ENCODE data around the gene FETUB. TPM values are rescaled to one million over a fixed set of nuclear protein-coding genes. Genes with fewer than 3 reads are reported as not detected.
A peak's percentile ranks its signal among the peaks of the same experiment; 100 is the strongest.

The FETUB gene
- total and polyA plus RNA-seq, 3 donors from 2014 or later: 0.79 to 2.4 TPM; not detected in 1

DNA sequence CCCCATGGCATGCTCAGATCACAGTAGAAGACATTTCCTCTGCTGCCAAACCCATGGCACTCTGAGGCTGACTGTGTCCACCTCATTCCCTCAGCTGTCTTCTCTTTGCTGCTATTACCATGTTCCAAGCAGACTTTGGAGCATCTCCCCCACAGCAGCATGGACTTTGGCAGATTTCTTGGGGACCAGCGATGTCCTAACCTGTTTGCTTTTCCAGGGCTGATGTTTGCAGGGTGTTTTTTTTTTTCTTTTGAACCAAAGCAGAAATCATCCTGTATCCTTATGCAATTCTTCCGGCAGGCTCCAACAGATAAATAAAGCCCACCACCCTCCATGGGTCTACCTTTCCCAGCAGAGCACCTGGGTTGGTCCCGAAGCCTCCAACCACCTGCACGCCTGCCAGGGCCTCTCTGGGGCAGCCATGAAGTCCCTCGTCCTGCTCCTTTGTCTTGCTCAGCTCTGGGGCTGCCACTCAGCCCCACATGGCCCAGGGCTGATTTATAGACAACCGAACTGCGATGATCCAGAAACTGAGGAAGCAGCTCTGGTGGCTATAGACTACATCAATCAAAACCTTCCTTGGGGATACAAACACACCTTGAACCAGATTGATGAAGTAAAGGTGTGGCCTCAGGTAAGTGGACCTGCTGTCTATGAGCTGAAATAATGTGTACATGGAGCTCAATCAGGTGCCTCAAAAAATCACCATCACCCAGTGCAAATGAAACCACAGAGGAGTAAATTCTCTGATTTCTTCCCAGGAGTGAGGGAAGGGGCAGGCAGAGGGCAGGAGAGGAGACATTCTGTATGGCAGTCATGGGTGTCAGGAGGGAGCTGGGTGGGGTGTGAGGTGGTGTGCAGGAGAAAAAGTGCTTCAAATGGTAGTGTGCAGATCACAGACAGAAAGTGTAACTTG is 27.2 kb upstream of the FETUB start, which contains the start of gene AHSG:
Gene AHSG (plus strand): TSS at position 340 of the 916 bp plus-strand sequence. CDS start 82 bp downstream, at position 422.
- H3K27me3 ChIP-seq: no peaks in the 10 kb centered on the region
- H3K4me3 ChIP-seq: no peak within 1 kb of the TSS
- no peak for TF ChIP-seq POLR2A (IDR thresholded peaks at IDR 0.05)
- TF ChIP-seq, protein P1, sequence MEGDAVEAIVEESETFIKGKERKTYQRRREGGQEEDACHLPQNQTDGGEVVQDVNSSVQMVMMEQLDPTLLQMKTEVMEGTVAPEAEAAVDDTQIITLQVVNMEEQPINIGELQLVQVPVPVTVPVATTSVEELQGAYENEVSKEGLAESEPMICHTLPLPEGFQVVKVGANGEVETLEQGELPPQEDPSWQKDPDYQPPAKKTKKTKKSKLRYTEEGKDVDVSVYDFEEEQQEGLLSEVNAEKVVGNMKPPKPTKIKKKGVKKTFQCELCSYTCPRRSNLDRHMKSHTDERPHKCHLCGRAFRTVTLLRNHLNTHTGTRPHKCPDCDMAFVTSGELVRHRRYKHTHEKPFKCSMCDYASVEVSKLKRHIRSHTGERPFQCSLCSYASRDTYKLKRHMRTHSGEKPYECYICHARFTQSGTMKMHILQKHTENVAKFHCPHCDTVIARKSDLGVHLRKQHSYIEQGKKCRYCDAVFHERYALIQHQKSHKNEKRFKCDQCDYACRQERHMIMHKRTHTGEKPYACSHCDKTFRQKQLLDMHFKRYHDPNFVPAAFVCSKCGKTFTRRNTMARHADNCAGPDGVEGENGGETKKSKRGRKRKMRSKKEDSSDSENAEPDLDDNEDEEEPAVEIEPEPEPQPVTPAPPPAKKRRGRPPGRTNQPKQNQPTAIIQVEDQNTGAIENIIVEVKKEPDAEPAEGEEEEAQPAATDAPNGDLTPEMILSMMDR (IDR thresholded peaks at IDR 0.05): no peak
- 88 to 95% methylated on average over 6 to 7 of the region's 7 CpGs for WGBS, 2 donors
- H3K27ac ChIP-seq: no peak within 1 kb of the TSS
- H3K36me3 ChIP-seq (ENCODE audit: low read depth, missing control alignments): no peaks in the 10 kb centered on the region
- no peak for DNase-seq
- intact Hi-C loops (cut with DNase I; ENCODE audit: low total_unique reads): loop anchor here (10.0 kb wide), 1 partner anchor 212 kb away; no protein-coding TSS in a partner anchor
- H3K9me3 ChIP-seq: no peaks in the 10 kb centered on the region
- no peaks in the 10 kb centered on the region for H3K4me1 ChIP-seq

DNA sequence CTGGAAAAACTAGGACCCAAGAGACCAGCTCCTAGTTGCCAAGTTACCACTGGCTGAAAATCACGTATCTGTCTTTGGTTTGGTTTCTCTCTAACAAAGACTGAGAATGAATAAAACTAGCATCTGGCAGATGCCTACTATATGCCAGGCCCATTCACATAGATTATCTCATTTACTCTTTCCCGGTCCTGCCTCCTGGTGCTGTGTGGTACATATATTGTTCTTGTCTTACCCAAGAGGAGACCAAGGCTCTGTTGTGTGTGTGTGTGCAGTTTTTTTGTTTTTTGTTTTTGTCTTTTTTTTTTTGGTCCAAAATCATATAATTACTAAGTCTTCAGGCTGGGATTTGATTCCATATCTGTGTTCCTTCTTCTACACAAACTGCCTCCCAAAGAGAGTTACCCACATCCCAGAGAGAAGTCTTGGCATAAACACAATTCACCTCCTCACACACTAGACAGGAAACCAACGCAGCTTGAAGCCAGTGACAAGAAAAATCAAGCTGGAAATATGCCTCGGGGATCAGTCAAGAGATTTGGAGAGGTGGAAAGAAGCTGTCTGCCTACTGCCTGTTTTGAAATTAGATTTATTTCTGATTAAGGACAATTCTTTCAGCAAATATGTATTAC is 26.4 kb upstream of the FETUB start:
- Histone ChIP-seq H3K9me3 (no peaks in the 10 kb centered on the region), H3K4me3 (no peak overlapping the region), H3K27me3 (no peaks in the 10 kb centered on the region), H3K36me3 (ENCODE audit: low read depth, missing control alignments) (no peaks in the 10 kb centered on the region), H3K27ac (no peak overlapping the region), H3K4me1 (no peaks in the 10 kb centered on the region)
- DNase-seq: no peak
- intact Hi-C loops (cut with DNase I; ENCODE audit: low total_unique reads): loop anchor here (10.0 kb wide), 1 partner anchor 211 kb away; no protein-coding TSS in a partner anchor
- 55 to 59% methylated on average over 4 of the region's 4 CpGs for WGBS, 2 donors
- TF ChIP-seq, protein P1 (IDR thresholded peaks at IDR 0.05): no peak
- no peak for TF ChIP-seq POLR2A (IDR thresholded peaks at IDR 0.05)

DNA sequence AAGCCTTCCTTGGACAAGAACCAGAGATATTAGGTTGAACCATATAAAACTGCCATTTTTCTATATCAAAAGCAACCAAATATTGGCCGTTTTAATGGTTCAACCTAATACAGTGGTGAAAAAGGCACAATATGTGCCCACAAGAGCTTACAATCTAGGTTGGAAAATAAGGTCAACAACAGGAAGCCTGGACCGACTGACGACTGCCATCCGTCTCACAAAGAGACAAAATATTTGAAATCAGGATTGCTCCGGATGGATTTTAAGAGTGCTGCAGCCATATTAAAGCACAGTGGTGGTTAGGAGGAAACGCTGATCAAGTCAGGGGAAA is 26.0 kb upstream of the FETUB start:
- Histone ChIP-seq H3K27ac (no peak overlapping the region), H3K4me3 (no peak overlapping the region), H3K36me3 (ENCODE audit: low read depth, missing control alignments) (no peaks in the 10 kb centered on the region), H3K4me1 (no peaks in the 10 kb centered on the region), H3K27me3 (no peaks in the 10 kb centered on the region), H3K9me3 (no peaks in the 10 kb centered on the region)
- 38 to 53% methylated on average over 6 of the region's 6 CpGs for WGBS, 2 donors
- DNase-seq: no peak
- no peak for TF ChIP-seq POLR2A (IDR thresholded peaks at IDR 0.05)
- TF ChIP-seq, protein P1 (IDR thresholded peaks at IDR 0.05): no peak
- intact Hi-C loops (cut with DNase I; ENCODE audit: low total_unique reads): loop anchor here (10.0 kb wide), 1 partner anchor 211 kb away; no protein-coding TSS in a partner anchor

DNA sequence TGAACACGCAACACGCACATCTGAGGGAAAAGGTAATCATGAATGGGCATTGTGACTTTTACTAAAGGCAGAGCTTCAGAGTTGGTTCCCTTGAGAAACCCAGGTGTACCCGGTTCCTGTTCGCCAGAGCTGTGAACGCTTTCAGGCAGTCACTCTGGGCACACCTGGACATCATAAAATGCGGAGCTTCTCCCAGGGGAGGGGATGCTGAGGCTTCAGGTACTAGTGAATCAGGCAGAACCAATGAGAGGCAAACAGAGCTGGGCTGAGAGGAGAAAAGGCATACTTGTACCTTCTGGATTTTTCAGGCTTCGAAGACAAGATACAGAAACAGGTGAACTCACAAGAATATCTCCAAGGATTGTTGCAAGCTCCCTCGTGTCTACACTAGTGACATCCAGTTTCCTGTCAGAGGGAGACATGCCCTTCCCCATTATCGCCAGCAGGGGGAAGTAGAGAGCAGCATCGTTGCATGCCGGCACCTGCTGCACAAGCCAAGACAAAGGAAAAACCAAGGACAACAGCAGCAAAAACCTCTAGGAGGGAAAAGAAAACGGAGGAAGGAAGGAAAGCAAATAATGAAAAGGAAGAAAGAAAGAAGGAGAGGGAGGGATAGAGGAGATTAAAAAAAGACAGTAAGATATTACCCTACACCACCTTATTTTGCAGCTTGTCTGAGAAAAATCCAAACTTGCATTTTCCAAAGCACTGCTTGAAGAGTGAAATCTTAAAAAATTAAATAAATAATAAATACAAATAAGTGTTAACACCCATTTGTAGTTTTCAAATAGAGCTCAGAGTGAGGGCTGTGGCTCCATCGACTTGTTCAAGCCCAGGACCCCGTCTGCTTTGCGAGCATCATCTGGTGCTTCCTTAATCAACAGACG is 25.4 kb upstream of the FETUB start:
- TF ChIP-seq POLR2A (IDR thresholded peaks at IDR 0.05): no peak
- TF ChIP-seq, protein P1 (IDR thresholded peaks at IDR 0.05): peak; percentile 82 to 98 (median 91)
- H3K27ac ChIP-seq: no peak overlapping the region
- no peaks in the 10 kb centered on the region for H3K9me3 ChIP-seq
- H3K4me3 ChIP-seq: no peak overlapping the region
- intact Hi-C loops (cut with DNase I; ENCODE audit: low total_unique reads): loop anchor here (10.0 kb wide), 1 partner anchor 210 kb away; no protein-coding TSS in a partner anchor
- no peaks in the 10 kb centered on the region for H3K27me3 ChIP-seq
- H3K4me1 ChIP-seq: no peaks in the 10 kb centered on the region
- DNase-seq: peak; percentile 85
- WGBS, 2 donors: 27% methylated on average over 16 of the region's 16 CpGs
- no peaks in the 10 kb centered on the region for H3K36me3 ChIP-seq (ENCODE audit: low read depth, missing control alignments)

All from testis (tissue), 3 donors.